GM13977 (cell line): ENCODE results near the gene ENPEP.

Experiments
- DNase-seq: peaks from one replicate; pipeline ENCODE4 v3.0.0; 2012; ENCODE audit warnings: low spot score
- in situ Hi-C: fragments of 300-500 bp; cut with MboI; formaldehyde crosslinking; loops from one replicate; pipeline ENCODE4 v1.12.0; 2022; ENCODE audit warnings: low sequenced_read_pairs, low pct_unique_long_range_greater_than_20kb, mixed read lengths, inconsistent platforms; ENCODE audit not compliant: unreplicated experiment
- TF ChIP-seq, protein P1 (sequence below): IDR thresholded peaks from 2 replicates; pipeline ENCODE4 v1.5.1; 2012; ENCODE audit warnings: mild to moderate bottlenecking, control low read depth; ENCODE audit not compliant: insufficient read depth; ENCODE audit errors: extremely low read depth, missing control alignments

ENPEP gene

GRCh38 chr4:110510277-110510676, 34.3 kb downstream of the ENPEP start:
- TF ChIP-seq, protein P1, sequence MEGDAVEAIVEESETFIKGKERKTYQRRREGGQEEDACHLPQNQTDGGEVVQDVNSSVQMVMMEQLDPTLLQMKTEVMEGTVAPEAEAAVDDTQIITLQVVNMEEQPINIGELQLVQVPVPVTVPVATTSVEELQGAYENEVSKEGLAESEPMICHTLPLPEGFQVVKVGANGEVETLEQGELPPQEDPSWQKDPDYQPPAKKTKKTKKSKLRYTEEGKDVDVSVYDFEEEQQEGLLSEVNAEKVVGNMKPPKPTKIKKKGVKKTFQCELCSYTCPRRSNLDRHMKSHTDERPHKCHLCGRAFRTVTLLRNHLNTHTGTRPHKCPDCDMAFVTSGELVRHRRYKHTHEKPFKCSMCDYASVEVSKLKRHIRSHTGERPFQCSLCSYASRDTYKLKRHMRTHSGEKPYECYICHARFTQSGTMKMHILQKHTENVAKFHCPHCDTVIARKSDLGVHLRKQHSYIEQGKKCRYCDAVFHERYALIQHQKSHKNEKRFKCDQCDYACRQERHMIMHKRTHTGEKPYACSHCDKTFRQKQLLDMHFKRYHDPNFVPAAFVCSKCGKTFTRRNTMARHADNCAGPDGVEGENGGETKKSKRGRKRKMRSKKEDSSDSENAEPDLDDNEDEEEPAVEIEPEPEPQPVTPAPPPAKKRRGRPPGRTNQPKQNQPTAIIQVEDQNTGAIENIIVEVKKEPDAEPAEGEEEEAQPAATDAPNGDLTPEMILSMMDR: no peak
- in situ Hi-C loops: loop anchor here (25.0 kb wide), 2 partner anchors 298 to 1073 kb away; partner anchors contain the start of gene SEC24B
- DNase-seq: no peak

DNA sequence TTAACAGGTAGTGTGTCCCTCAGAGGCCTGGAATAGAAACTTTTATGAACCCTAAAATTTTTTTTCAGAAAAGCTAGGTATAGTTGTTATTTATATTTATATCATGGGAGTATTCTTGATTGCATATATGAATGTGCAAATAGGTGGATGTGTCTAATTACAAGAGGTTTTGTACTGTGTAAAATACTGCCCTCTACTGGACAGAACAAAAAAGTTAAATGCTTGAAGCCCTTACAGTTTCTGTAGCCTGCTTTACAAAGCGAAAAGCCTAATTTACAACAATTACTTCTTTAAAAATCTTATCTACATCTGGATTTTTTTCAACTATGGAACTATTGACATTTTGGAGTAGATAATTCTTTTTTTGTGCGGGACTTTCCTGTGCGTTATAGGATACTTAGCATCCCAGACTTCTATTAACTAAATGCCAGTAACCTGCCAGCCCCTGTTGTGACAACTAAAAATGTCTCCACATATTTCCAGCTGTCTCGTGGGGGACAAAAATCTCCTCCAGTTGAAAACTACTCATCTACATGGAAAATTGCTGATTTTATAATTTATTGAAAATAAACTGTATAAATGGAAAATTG, 35.1 kb downstream of the ENPEP start:
- in situ Hi-C loops: loop anchor here (25.0 kb wide), 2 partner anchors 299 to 1074 kb away; partner anchors contain the start of gene SEC24B
- TF ChIP-seq, protein P1: peak; percentile 60
- DNase-seq: peak; percentile 38

GRCh38 chr4:110512901-110513300, 36.9 kb downstream of the ENPEP start:
- DNase-seq: no peak
- TF ChIP-seq, protein P1: no peak
- in situ Hi-C loops: loop anchor here (25.0 kb wide), 2 partner anchors 301 to 1076 kb away; partner anchors contain the start of gene SEC24B

GRCh38 chr4:110514889-110515479, 39.0 kb downstream of the ENPEP start:
- peak; percentile 17 for DNase-seq
- in situ Hi-C loops: loop anchor here (5.0 to 25.0 kb wide), 3 partner anchors 303 to 1078 kb away; partner anchors contain the start of gene SEC24B
- TF ChIP-seq, protein P1: peak; percentile 54

GRCh38 chr4:110515676-110516075, 39.7 kb downstream of the ENPEP start:
- TF ChIP-seq, protein P1: no peak
- in situ Hi-C loops: loop anchor here (5.0 to 25.0 kb wide), 3 partner anchors 303 to 1078 kb away; partner anchors contain the start of gene SEC24B

GRCh38 chr4:110516106-110516922, 40.4 kb downstream of the ENPEP start:
- TF ChIP-seq, protein P1: peak; percentile 70
- in situ Hi-C loops: loop anchor here (5.0 to 25.0 kb wide), 3 partner anchors 304 to 1079 kb away; partner anchors contain the start of gene SEC24B
- peak; percentile 19 for DNase-seq

More at GRCh38 chr4:110515676-110516075, 39.7 kb downstream of the ENPEP start:
- DNase-seq: no peak
